ENCODE measurements around the gene IFNA4.
"Not testable (repeated sequence)": the region's sequence is repeated elsewhere in the genome, so short reads cannot be mapped to it uniquely, and the experiment has no call there.

DNA sequence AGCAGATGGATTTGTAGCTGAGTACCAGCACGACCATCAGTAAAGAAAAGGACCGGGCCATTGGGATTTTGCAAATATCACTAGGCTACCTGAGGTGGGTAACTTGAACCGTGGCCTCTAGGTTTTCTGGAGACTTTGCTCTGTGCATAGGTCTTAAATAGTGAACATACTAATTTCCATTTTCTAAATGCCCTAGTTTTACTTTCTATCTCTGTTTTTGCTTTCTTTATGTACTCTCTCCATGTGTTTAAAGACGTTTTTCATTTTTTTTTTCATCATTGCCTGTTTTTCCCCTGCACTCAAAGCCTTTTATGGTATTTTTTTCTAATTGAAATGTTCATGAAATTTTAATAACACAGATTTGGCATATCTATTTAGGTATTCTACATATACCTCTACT, 14.7 kb upstream of the IFNA4 start, which contains the start of gene IFNA7:
- TF ChIP-seq MAX (CRISPR knock-in tag; IDR thresholded peaks at IDR 0.05); SP1 (CRISPR knock-in tag; conservative IDR thresholded peaks at IDR 0.05); STAT6 (CRISPR knock-in tag; conservative IDR thresholded peaks at IDR 0.05; ENCODE audit: low read depth); ERG (CRISPR knock-in tag; IDR thresholded peaks at IDR 0.05); JUN (CRISPR knock-in tag; IDR thresholded peaks at IDR 0.05); CREM (CRISPR knock-in tag; IDR thresholded peaks at IDR 0.05); KAT7 (CRISPR knock-in tag; IDR thresholded peaks at IDR 0.05; ENCODE audit: borderline replicate concordance); ELF4 (CRISPR knock-in tag; IDR thresholded peaks at IDR 0.05; ENCODE audit: low read depth): not testable (repeated sequence)
- TF ChIP-seq, protein P1, sequence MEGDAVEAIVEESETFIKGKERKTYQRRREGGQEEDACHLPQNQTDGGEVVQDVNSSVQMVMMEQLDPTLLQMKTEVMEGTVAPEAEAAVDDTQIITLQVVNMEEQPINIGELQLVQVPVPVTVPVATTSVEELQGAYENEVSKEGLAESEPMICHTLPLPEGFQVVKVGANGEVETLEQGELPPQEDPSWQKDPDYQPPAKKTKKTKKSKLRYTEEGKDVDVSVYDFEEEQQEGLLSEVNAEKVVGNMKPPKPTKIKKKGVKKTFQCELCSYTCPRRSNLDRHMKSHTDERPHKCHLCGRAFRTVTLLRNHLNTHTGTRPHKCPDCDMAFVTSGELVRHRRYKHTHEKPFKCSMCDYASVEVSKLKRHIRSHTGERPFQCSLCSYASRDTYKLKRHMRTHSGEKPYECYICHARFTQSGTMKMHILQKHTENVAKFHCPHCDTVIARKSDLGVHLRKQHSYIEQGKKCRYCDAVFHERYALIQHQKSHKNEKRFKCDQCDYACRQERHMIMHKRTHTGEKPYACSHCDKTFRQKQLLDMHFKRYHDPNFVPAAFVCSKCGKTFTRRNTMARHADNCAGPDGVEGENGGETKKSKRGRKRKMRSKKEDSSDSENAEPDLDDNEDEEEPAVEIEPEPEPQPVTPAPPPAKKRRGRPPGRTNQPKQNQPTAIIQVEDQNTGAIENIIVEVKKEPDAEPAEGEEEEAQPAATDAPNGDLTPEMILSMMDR (IDR thresholded peaks at IDR 0.05), result not testable (repeated sequence)
- TF ChIP-seq, protein P2, sequence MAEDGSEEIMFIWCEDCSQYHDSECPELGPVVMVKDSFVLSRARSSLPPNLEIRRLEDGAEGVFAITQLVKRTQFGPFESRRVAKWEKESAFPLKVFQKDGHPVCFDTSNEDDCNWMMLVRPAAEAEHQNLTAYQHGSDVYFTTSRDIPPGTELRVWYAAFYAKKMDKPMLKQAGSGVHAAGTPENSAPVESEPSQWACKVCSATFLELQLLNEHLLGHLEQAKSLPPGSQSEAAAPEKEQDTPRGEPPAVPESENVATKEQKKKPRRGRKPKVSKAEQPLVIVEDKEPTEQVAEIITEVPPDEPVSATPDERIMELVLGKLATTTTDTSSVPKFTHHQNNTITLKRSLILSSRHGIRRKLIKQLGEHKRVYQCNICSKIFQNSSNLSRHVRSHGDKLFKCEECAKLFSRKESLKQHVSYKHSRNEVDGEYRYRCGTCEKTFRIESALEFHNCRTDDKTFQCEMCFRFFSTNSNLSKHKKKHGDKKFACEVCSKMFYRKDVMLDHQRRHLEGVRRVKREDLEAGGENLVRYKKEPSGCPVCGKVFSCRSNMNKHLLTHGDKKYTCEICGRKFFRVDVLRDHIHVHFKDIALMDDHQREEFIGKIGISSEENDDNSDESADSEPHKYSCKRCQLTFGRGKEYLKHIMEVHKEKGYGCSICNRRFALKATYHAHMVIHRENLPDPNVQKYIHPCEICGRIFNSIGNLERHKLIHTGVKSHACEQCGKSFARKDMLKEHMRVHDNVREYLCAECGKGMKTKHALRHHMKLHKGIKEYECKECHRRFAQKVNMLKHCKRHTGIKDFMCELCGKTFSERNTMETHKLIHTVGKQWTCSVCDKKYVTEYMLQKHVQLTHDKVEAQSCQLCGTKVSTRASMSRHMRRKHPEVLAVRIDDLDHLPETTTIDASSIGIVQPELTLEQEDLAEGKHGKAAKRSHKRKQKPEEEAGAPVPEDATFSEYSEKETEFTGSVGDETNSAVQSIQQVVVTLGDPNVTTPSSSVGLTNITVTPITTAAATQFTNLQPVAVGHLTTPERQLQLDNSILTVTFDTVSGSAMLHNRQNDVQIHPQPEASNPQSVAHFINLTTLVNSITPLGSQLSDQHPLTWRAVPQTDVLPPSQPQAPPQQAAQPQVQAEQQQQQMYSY (CRISPR knock-in tag; IDR thresholded peaks at IDR 0.05), result not testable (repeated sequence)
- TF ChIP-seq, protein P3, sequence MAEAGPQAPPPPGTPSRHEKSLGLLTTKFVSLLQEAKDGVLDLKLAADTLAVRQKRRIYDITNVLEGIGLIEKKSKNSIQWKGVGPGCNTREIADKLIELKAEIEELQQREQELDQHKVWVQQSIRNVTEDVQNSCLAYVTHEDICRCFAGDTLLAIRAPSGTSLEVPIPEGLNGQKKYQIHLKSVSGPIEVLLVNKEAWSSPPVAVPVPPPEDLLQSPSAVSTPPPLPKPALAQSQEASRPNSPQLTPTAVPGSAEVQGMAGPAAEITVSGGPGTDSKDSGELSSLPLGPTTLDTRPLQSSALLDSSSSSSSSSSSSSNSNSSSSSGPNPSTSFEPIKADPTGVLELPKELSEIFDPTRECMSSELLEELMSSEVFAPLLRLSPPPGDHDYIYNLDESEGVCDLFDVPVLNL (CRISPR knock-in tag; IDR thresholded peaks at IDR 0.05; ENCODE audit: borderline replicate concordance, low read depth), result not testable (repeated sequence)

All from WTC11 (cell line).